OCI-LY1 (cell line): Measurements from ENCODE around the gene RUBCN.

Experiments
- H2AFZ ChIP-seq: fragments of 200-600 bp; sonication (generic), shearing (Covaris generic); 2 replicates; pipeline ENCODE4 v1.6.0; 2014; ENCODE audit warnings: antibody characterized with exemption, mild to moderate bottlenecking, low read length
- H3F3A ChIP-seq: fragments of 200-600 bp; sonication (generic), shearing (Covaris generic); 2 replicates; pipeline ENCODE4 v1.6.0; 2014; ENCODE audit warnings: mild to moderate bottlenecking, antibody characterized with exemption, low read length, moderate library complexity; ENCODE audit not compliant: insufficient read depth
- H3K27ac ChIP-seq: fragments of 200-600 bp; sonication (generic); 2 replicates; pipeline ENCODE4 v1.5.1; 2014; ENCODE audit warnings: low read length, mixed run types, mild to moderate bottlenecking, low read depth; ENCODE audit not compliant: poor library complexity, severe bottlenecking
- H3K27me3 ChIP-seq: fragments of 200-600 bp; sonication (generic); 2 replicates; pipeline ENCODE4 v1.6.0; 2014; ENCODE audit warnings: antibody characterized with exemption, mild to moderate bottlenecking, low read length, moderate library complexity; ENCODE audit not compliant: insufficient read depth
- H3K36me3 ChIP-seq: fragments of 200-600 bp; sonication (generic); 2 replicates; pipeline ENCODE4 v1.6.1; 2014; ENCODE audit warnings: mild to moderate bottlenecking, antibody characterized with exemption, low read length, moderate library complexity, mixed read lengths; ENCODE audit not compliant: insufficient read depth
- H3K4me1 ChIP-seq: fragments of 200-600 bp; sonication (generic); 2 replicates; pipeline ENCODE4 v1.5.1; 2014; ENCODE audit warnings: mild to moderate bottlenecking, low read length, moderate library complexity; ENCODE audit not compliant: insufficient read depth, severe bottlenecking
- H3K4me2 ChIP-seq: fragments of 200-600 bp; sonication (generic), shearing (Covaris generic); 2 replicates; pipeline ENCODE4 v1.6.1; 2014; ENCODE audit warnings: low read length
- H3K4me3 ChIP-seq: fragments of 200-600 bp; sonication (generic); 2 replicates; pipeline ENCODE4 v1.5.1; 2014; ENCODE audit warnings: low read length, low read depth, mild to moderate bottlenecking, mixed read lengths; ENCODE audit not compliant: poor library complexity, severe bottlenecking
- H3K79me2 ChIP-seq: fragments of 200-600 bp; shearing (Covaris generic); 2 replicates; pipeline ENCODE4 v1.6.1; 2016; ENCODE audit warnings: mixed run types, low read length, mixed read lengths; ENCODE audit not compliant: insufficient read depth
- H3K9ac ChIP-seq: fragments of 200-600 bp; sonication (generic), shearing (Covaris generic); 2 replicates; pipeline ENCODE4 v1.6.1; 2014; ENCODE audit warnings: mild to moderate bottlenecking, low read length, mixed read lengths
- H3K9me2 ChIP-seq: fragments of 200-600 bp; sonication (generic), shearing (Covaris generic); 2 replicates; pipeline ENCODE4 v1.6.1; 2014; ENCODE audit warnings: low read depth, mild to moderate bottlenecking, low read length, mixed read lengths
- H3K9me3 ChIP-seq: fragments of 200-600 bp; shearing (Covaris generic); 2 replicates; pipeline ENCODE4 v1.6.1; 2014; ENCODE audit warnings: low read length, mixed read lengths
- H4K20me1 ChIP-seq: fragments of 200-600 bp; sonication (generic), shearing (Covaris generic); 2 replicates; pipeline ENCODE4 v1.6.0; 2016; ENCODE audit warnings: mild to moderate bottlenecking, low read length; ENCODE audit not compliant: insufficient read depth
- EZH2 ChIP-seq: fragments of 200-600 bp; sonication (generic), shearing (Covaris generic); IDR thresholded peaks from 2 replicates; pipeline ENCODE4 v1.8.0; 2017; ENCODE audit warnings: borderline replicate concordance, mixed run types, mild to moderate bottlenecking, antibody characterized with exemption, low read length, moderate library complexity, mixed read lengths
- TF ChIP-seq, protein P1 (sequence below): fragments of 200-600 bp; sonication (generic), shearing (Covaris generic); IDR thresholded peaks from 2 replicates; pipeline ENCODE4 v1.5.1; 2017; ENCODE audit warnings: mild to moderate bottlenecking, antibody characterized with exemption, low read length, moderate library complexity, mixed read lengths

Gene RUBCN

DNA sequence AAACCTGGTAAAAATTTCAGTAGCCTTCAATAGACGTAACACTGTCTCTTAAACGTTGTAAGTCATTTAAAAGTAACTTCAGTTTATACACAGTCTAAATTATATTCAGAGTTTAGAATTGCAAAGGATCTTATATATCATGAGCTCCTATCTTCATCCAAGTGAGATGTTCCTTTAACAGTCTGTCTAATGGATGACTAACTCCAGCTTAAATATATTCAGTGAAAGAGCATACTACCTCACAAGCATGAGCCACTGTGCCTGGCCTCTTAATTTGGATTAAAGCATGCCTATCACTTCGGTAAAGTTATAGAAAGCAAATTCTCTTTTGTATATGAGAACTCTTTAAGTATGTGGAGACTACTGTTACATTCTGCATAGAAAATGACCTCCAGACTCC, 20.0 kb upstream of the RUBCN start:
- no peak overlapping the region for H3K9ac ChIP-seq
- peaks cover 30% of the 10 kb centered on the region for H3K4me1 ChIP-seq
- no peaks in the 10 kb centered on the region for H3K9me3 ChIP-seq
- no peaks in the 10 kb centered on the region for H3K9me2 ChIP-seq
- no peak overlapping the region for H3K4me3 ChIP-seq
- H3F3A ChIP-seq, result no peaks in the 10 kb centered on the region
- H4K20me1 ChIP-seq, result no peaks in the 10 kb centered on the region
- no peak for TF ChIP-seq EZH2
- TF ChIP-seq, protein P1, sequence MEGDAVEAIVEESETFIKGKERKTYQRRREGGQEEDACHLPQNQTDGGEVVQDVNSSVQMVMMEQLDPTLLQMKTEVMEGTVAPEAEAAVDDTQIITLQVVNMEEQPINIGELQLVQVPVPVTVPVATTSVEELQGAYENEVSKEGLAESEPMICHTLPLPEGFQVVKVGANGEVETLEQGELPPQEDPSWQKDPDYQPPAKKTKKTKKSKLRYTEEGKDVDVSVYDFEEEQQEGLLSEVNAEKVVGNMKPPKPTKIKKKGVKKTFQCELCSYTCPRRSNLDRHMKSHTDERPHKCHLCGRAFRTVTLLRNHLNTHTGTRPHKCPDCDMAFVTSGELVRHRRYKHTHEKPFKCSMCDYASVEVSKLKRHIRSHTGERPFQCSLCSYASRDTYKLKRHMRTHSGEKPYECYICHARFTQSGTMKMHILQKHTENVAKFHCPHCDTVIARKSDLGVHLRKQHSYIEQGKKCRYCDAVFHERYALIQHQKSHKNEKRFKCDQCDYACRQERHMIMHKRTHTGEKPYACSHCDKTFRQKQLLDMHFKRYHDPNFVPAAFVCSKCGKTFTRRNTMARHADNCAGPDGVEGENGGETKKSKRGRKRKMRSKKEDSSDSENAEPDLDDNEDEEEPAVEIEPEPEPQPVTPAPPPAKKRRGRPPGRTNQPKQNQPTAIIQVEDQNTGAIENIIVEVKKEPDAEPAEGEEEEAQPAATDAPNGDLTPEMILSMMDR, result no peak
- H3K79me2 ChIP-seq, result peaks cover 57% of the 10 kb centered on the region
- H2AFZ ChIP-seq, result no peak overlapping the region
- H3K27ac ChIP-seq, result no peak overlapping the region
- no peaks in the 10 kb centered on the region for H3K27me3 ChIP-seq
- no peak overlapping the region for H3K4me2 ChIP-seq
- peaks cover 58% of the 10 kb centered on the region for H3K36me3 ChIP-seq

DNA sequence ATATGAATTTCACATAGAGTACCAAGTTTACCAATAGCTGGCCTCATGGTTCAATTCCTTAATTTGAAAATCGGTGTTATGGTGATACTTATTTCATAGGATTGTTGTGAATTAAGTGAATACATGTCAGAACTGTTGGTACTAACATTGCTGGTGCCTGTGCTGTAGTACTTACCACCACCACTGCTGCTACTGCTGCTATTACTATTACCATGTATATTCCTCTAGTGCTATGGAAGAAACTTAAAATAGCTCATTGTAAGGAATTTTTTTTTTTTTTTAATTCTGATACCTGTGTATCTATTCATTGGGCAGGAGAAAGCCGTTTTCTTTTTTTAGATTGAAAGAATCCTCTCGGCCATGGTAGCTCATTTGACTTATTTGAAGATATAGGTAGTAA, 16.6 kb upstream of the RUBCN start:
- Histone ChIP-seq H3K36me3 (peaks cover 24% of the 10 kb centered on the region), H3F3A (peaks cover 4% of the 10 kb centered on the region; the same call in 1 of the 2 replicates), H3K4me1 (peaks cover 51% of the 10 kb centered on the region), H3K27me3 (no peaks in the 10 kb centered on the region), H3K4me2 (peak overlapping the region; percentile 88), H3K4me3 (peak overlapping the region; percentile 88), H3K27ac (peak overlapping the region; percentile 91), H3K9ac (no peak overlapping the region), H3K9me2 (no peaks in the 10 kb centered on the region), H3K9me3 (no peaks in the 10 kb centered on the region), H2AFZ (no peak overlapping the region), H4K20me1 (no peaks in the 10 kb centered on the region), H3K79me2 (peaks cover 70% of the 10 kb centered on the region)
- no peak for TF ChIP-seq EZH2
- TF ChIP-seq, protein P1, result no peak; the same call in 1 of the 2 replicates

DNA sequence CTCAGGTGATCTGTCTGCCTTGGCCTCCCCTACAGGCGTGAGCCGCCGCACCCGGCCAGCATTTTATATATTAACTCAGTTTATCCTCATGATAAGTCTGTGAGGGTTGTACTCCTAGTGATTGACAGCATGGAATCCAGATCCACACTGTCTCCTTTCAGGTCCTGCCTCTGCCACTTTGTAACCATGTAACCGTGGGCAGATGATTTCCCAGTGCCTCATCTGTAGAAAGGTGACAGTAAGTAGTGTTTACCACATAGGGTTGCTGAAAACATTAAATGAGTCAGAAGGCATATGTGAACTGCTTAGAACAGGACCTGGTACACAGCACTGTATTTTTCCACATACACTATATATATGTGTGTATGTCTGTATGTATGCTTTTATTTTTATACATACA, 15.4 kb upstream of the RUBCN start:
- Histone ChIP-seq H2AFZ (no peak overlapping the region), H3K27me3 (no peaks in the 10 kb centered on the region), H3K4me3 (peak overlapping the region; percentile 88), H4K20me1 (no peaks in the 10 kb centered on the region), H3K4me2 (peak overlapping the region; percentile 88), H3K4me1 (peaks cover 61% of the 10 kb centered on the region), H3K27ac (peak overlapping the region; percentile 91), H3K9me3 (no peaks in the 10 kb centered on the region), H3K79me2 (peaks cover 66% of the 10 kb centered on the region), H3K36me3 (peaks cover 12% of the 10 kb centered on the region), H3K9me2 (no peaks in the 10 kb centered on the region), H3K9ac (peak overlapping the region; percentile 92; the same call in 1 of the 2 replicates), H3F3A (peaks cover 10% of the 10 kb centered on the region; the same call in 1 of the 2 replicates)
- TF ChIP-seq EZH2, result no peak
- TF ChIP-seq, protein P1, result no peak
